Measurements from ENCODE around the gene NFYA. TPM values are rescaled to one million over a fixed set of nuclear protein-coding genes. Genes with fewer than 3 reads are reported as not detected.

Gene NFYA
- total RNA-seq, 1 donor from 2014 or later, result 18.8 TPM

DNA sequence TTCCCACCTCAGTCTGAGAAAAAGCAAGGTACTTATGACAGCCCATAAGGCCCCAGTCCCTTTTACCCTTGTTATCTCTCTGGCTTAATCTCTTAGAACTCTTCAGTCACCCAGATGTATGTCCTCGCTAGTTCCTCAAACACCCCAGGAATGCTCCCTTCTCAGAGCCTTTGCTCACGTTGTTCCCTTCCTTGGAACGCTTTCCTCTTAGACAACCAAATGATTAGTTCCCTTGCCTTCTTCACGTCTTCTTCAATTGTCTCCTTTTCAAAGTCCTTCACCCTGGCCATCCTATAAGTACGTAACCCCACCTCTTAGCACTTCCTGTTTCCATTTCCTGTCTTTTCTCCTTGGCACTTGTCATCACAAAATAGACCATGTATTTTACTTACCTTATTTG, 20.9 kb upstream of the NFYA start:
- H3K27ac Mint-ChIP-seq (ENCODE audit: unreplicated experiment), result no peak overlapping the region
- peaks cover 33% of the 10 kb centered on the region for H3K4me1 Mint-ChIP-seq (ENCODE audit: low read depth)
- DNase-seq (ENCODE audit: low spot score), result no peak
- TF ChIP-seq, protein P1, sequence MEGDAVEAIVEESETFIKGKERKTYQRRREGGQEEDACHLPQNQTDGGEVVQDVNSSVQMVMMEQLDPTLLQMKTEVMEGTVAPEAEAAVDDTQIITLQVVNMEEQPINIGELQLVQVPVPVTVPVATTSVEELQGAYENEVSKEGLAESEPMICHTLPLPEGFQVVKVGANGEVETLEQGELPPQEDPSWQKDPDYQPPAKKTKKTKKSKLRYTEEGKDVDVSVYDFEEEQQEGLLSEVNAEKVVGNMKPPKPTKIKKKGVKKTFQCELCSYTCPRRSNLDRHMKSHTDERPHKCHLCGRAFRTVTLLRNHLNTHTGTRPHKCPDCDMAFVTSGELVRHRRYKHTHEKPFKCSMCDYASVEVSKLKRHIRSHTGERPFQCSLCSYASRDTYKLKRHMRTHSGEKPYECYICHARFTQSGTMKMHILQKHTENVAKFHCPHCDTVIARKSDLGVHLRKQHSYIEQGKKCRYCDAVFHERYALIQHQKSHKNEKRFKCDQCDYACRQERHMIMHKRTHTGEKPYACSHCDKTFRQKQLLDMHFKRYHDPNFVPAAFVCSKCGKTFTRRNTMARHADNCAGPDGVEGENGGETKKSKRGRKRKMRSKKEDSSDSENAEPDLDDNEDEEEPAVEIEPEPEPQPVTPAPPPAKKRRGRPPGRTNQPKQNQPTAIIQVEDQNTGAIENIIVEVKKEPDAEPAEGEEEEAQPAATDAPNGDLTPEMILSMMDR (IDR thresholded peaks at IDR 0.05), result no peak
- no peak overlapping the region for H3K4me3 Mint-ChIP-seq (ENCODE audit: unreplicated experiment)
- H3K9me3 Mint-ChIP-seq (ENCODE audit: low read depth), result no peaks in the 10 kb centered on the region
- H3K36me3 Mint-ChIP-seq (ENCODE audit: low read depth), result no peaks in the 10 kb centered on the region
- peaks cover 4% of the 10 kb centered on the region for H3K27me3 Mint-ChIP-seq (ENCODE audit: low read depth)

DNA sequence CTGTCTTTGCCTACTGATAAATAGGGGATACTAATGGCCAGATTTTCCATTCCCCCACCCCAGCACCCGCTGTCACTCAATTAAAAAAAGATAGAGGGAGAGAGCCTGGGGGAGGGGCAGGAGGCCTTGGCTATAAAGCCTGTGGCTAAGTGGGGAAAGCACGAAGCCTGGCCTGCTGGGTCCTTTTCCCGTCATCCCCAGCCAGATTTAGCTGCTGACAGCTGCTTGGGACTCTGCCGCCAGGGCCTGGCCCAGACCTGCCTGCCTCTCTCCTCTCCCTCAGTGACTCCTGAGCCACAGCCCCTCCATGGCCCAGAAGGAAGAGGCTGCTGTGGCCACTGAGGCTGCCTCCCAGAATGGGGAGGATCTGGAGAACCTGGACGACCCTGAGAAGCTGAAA, 19.7 kb upstream of the NFYA start, which contains the start of gene APOBEC2:
APOBEC2 (plus strand) TSS at position 162 of the 400 bp plus-strand sequence; CDS start at position 308, 146 bp downstream.
- H3K4me3 Mint-ChIP-seq (ENCODE audit: unreplicated experiment), result no peak within 1 kb of the TSS
- no peaks in the 10 kb centered on the region for H3K36me3 Mint-ChIP-seq (ENCODE audit: low read depth)
- H3K27me3 Mint-ChIP-seq (ENCODE audit: low read depth), result no peaks in the 10 kb centered on the region
- H3K4me1 Mint-ChIP-seq (ENCODE audit: low read depth), result peaks cover 33% of the 10 kb centered on the region
- H3K27ac Mint-ChIP-seq (ENCODE audit: unreplicated experiment), result no peak within 1 kb of the TSS
- DNase-seq (ENCODE audit: low spot score), result no peak
- H3K9me3 Mint-ChIP-seq (ENCODE audit: low read depth), result no peaks in the 10 kb centered on the region
- TF ChIP-seq, protein P1 (IDR thresholded peaks at IDR 0.05), result no peak

DNA sequence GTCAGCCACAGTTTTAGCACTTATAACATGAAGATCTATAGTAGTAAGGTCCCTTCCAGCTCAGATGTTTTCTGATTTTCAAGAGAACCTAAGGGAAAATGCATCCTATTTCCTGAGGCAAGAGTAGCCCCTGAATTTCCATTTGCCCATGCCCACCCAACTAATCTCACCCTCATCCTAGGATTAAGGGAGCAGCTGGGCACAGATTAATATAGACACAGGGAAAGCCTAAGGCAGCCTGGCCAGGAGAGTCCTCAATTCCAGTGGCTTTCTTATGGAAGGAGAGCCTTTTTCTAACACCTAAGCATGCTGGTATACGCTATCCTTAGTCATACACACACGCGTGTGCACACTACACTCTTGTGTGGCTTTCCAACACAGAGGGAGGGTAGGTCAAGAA, 18.3 kb upstream of the NFYA start:
- TF ChIP-seq, protein P1 (IDR thresholded peaks at IDR 0.05), result no peak
- H3K36me3 Mint-ChIP-seq (ENCODE audit: low read depth), result no peaks in the 10 kb centered on the region
- H3K4me1 Mint-ChIP-seq (ENCODE audit: low read depth), result peaks cover 28% of the 10 kb centered on the region
- H3K27ac Mint-ChIP-seq (ENCODE audit: unreplicated experiment), result no peak overlapping the region
- no peak overlapping the region for H3K4me3 Mint-ChIP-seq (ENCODE audit: unreplicated experiment)
- no peaks in the 10 kb centered on the region for H3K9me3 Mint-ChIP-seq (ENCODE audit: low read depth)
- DNase-seq (ENCODE audit: low spot score), result no peak
- H3K27me3 Mint-ChIP-seq (ENCODE audit: low read depth), result no peaks in the 10 kb centered on the region

- no peaks in the 10 kb centered on the region for H3K9me3 Mint-ChIP-seq (ENCODE audit: low read depth)
- H3K27me3 Mint-ChIP-seq (ENCODE audit: low read depth), result no peaks in the 10 kb centered on the region
- H3K36me3 Mint-ChIP-seq (ENCODE audit: low read depth), result no peaks in the 10 kb centered on the region
- no peak overlapping the region for H3K4me3 Mint-ChIP-seq (ENCODE audit: unreplicated experiment)
- no peak for DNase-seq (ENCODE audit: low spot score)
- TF ChIP-seq, protein P1 (IDR thresholded peaks at IDR 0.05), result no peak
- no peak overlapping the region for H3K27ac Mint-ChIP-seq (ENCODE audit: unreplicated experiment)
- H3K4me1 Mint-ChIP-seq (ENCODE audit: low read depth), result peaks cover 28% of the 10 kb centered on the region
Observed at GRCh38 chr6:41055149-41055548, 17.6 kb upstream of the NFYA start.

- Mint-ChIP-seq H3K9me3 (ENCODE audit: low read depth) (no peaks in the 10 kb centered on the region), H3K27me3 (ENCODE audit: low read depth) (no peaks in the 10 kb centered on the region), H3K27ac (ENCODE audit: unreplicated experiment) (no peak overlapping the region), H3K4me3 (ENCODE audit: unreplicated experiment) (no peak overlapping the region), H3K36me3 (ENCODE audit: low read depth) (no peaks in the 10 kb centered on the region), H3K4me1 (ENCODE audit: low read depth) (peaks cover 26% of the 10 kb centered on the region)
- TF ChIP-seq, protein P1 (IDR thresholded peaks at IDR 0.05), result no peak
- no peak for DNase-seq (ENCODE audit: low spot score)
Observed at GRCh38 chr6:41056768-41057490, 15.8 kb upstream of the NFYA start.

All from chondrocyte (in vitro differentiated cells).